HEK293 (cell line): ENCODE measurements around the gene CYB5R3.

ENCODE experiments used
- FEZF1 ChIP-seq: fragments of 450-650 bp; formaldehyde crosslinking; IDR thresholded peaks from 2 replicates; pipeline ENCODE4 v1.5.1; 2016; ENCODE audit warnings: missing biosample characterization, missing genetic modification characterization
- GFI1B ChIP-seq: fragments of 450-650 bp; formaldehyde crosslinking; IDR thresholded peaks from 2 replicates; pipeline ENCODE4 v1.5.1; 2016; ENCODE audit warnings: missing biosample characterization, missing genetic modification characterization
- GLI4 ChIP-seq: fragments of 450-650 bp; formaldehyde crosslinking; IDR thresholded peaks from 2 replicates; pipeline ENCODE4 v1.5.1; 2016; ENCODE audit warnings: missing biosample characterization, missing genetic modification characterization
- GLIS1 ChIP-seq: fragments of 450-650 bp; formaldehyde crosslinking; IDR thresholded peaks from 2 replicates; pipeline ENCODE4 v1.5.1; 2016; ENCODE audit warnings: missing biosample characterization, missing genetic modification characterization
- MYNN ChIP-seq: fragments of 450-650 bp; formaldehyde crosslinking; IDR thresholded peaks from 2 replicates; pipeline ENCODE4 v1.5.1; 2016; ENCODE audit warnings: missing biosample characterization, missing genetic modification characterization, borderline replicate concordance
- TRIM28 ChIP-seq: IDR thresholded peaks from 2 replicates; pipeline ENCODE4 v1.6.1; 2011; ENCODE audit warnings: low read length, control low read depth, borderline replicate concordance
- YY1 ChIP-seq: fragments of 450-650 bp; formaldehyde crosslinking; IDR thresholded peaks from 2 replicates; pipeline ENCODE4 v1.5.1; 2018; ENCODE audit warnings: missing biosample characterization, missing genetic modification characterization
- ZBTB1 ChIP-seq: fragments of 450-650 bp; formaldehyde crosslinking; IDR thresholded peaks from 2 replicates; pipeline ENCODE4 v1.5.1; 2016; ENCODE audit warnings: missing biosample characterization, missing genetic modification characterization
- ZBTB48 ChIP-seq: fragments of 450-650 bp; formaldehyde crosslinking; IDR thresholded peaks from 2 replicates; pipeline ENCODE4 v1.5.1; 2016; ENCODE audit warnings: missing biosample characterization, missing genetic modification characterization
- ZNF10 ChIP-seq: fragments of 450-650 bp; formaldehyde crosslinking; IDR thresholded peaks from 2 replicates; pipeline ENCODE4 v1.5.1; 2017; ENCODE audit warnings: missing biosample characterization, missing genetic modification characterization
- ZNF121 ChIP-seq: fragments of 450-650 bp; formaldehyde crosslinking; IDR thresholded peaks from 2 replicates; pipeline ENCODE4 v1.5.1; 2016; ENCODE audit warnings: missing biosample characterization, missing genetic modification characterization
- ZNF133 ChIP-seq: fragments of 450-650 bp; formaldehyde crosslinking; IDR thresholded peaks from 2 replicates; pipeline ENCODE4 v1.5.1; 2016; ENCODE audit warnings: missing biosample characterization, missing genetic modification characterization
- ZNF157 ChIP-seq: fragments of 450-650 bp; formaldehyde crosslinking; IDR thresholded peaks from 2 replicates; pipeline ENCODE4 v1.5.1; 2016; ENCODE audit warnings: missing biosample characterization, missing genetic modification characterization
- ZNF2 ChIP-seq: fragments of 450-650 bp; formaldehyde crosslinking; IDR thresholded peaks from 2 replicates; pipeline ENCODE4 v1.5.1; 2016; ENCODE audit warnings: missing biosample characterization, missing genetic modification characterization
- ZNF292 ChIP-seq: fragments of 450-650 bp; formaldehyde crosslinking; IDR thresholded peaks from 2 replicates; pipeline ENCODE4 v1.5.1; 2016; ENCODE audit warnings: low read depth, missing biosample characterization, missing genetic modification characterization, borderline replicate concordance
- ZNF404 ChIP-seq: fragments of 450-650 bp; formaldehyde crosslinking; IDR thresholded peaks from 2 replicates; pipeline ENCODE4 v1.5.1; 2017; ENCODE audit warnings: missing biosample characterization, missing genetic modification characterization
- ZNF416 ChIP-seq: fragments of 450-650 bp; formaldehyde crosslinking; IDR thresholded peaks from 2 replicates; pipeline ENCODE4 v1.5.1; 2016; ENCODE audit warnings: missing biosample characterization, missing genetic modification characterization
- ZNF548 ChIP-seq: fragments of 450-650 bp; formaldehyde crosslinking; IDR thresholded peaks from 2 replicates; pipeline ENCODE4 v1.5.1; 2016; ENCODE audit warnings: missing biosample characterization, missing genetic modification characterization
- ZNF549 ChIP-seq: fragments of 450-650 bp; IDR thresholded peaks from 2 replicates; pipeline ENCODE4 v1.5.1; 2018; ENCODE audit warnings: missing biosample characterization, missing genetic modification characterization, mild to moderate bottlenecking, inconsistent platforms, moderate library complexity
- ZNF558 ChIP-seq: fragments of 450-650 bp; formaldehyde crosslinking; IDR thresholded peaks from 2 replicates; pipeline ENCODE4 v1.5.1; 2016; ENCODE audit warnings: missing biosample characterization, missing genetic modification characterization
- ZNF561 ChIP-seq: fragments of 450-650 bp; IDR thresholded peaks from 2 replicates; pipeline ENCODE4 v1.5.1; 2018; ENCODE audit warnings: missing biosample characterization, missing genetic modification characterization, borderline replicate concordance
- ZNF610 ChIP-seq: fragments of 450-650 bp; formaldehyde crosslinking; IDR thresholded peaks from 2 replicates; pipeline ENCODE4 v1.5.1; 2016; ENCODE audit warnings: missing biosample characterization, missing genetic modification characterization, borderline replicate concordance
- ZNF660 ChIP-seq: fragments of 450-650 bp; IDR thresholded peaks from 2 replicates; pipeline ENCODE4 v1.5.1; 2018; ENCODE audit warnings: missing biosample characterization, mild to moderate bottlenecking, missing genetic modification characterization
- ZNF677 ChIP-seq: fragments of 450-650 bp; IDR thresholded peaks from 2 replicates; pipeline ENCODE4 v1.5.0; 2018; ENCODE audit warnings: missing biosample characterization, mild to moderate bottlenecking, missing genetic modification characterization, moderate library complexity
- ZNF701 ChIP-seq: fragments of 450-650 bp; formaldehyde crosslinking; IDR thresholded peaks from 2 replicates; pipeline ENCODE4 v1.5.1; 2016; ENCODE audit warnings: missing biosample characterization, missing genetic modification characterization
- ZNF747 ChIP-seq: fragments of 450-650 bp; formaldehyde crosslinking; IDR thresholded peaks from 2 replicates; pipeline ENCODE4 v1.5.1; 2016; ENCODE audit warnings: missing biosample characterization, missing genetic modification characterization
- TF ChIP-seq, protein P1 (sequence below): fragments of 450-650 bp; formaldehyde crosslinking; IDR thresholded peaks from 2 replicates; pipeline ENCODE4 v1.5.1; 2017; ENCODE audit warnings: missing biosample characterization, missing genetic modification characterization
- TF ChIP-seq, protein P2 (sequence below): fragments of 450-650 bp; formaldehyde crosslinking; IDR thresholded peaks from 2 replicates; pipeline ENCODE4 v1.5.1; 2016; ENCODE audit warnings: missing biosample characterization, missing genetic modification characterization
- TF ChIP-seq, protein P3 (sequence below): fragments of 450-650 bp; formaldehyde crosslinking; IDR thresholded peaks from 2 replicates; pipeline ENCODE4 v1.5.1; 2016; ENCODE audit warnings: missing biosample characterization, missing genetic modification characterization
- TF ChIP-seq, protein P4 (sequence below): sonication (generic); formaldehyde crosslinking; IDR thresholded peaks from 2 replicates; pipeline ENCODE4 v1.8.1; 2022; ENCODE audit warnings: mild to moderate bottlenecking, moderate library complexity, missing genetic modification reagents
- TF ChIP-seq, protein P5 (sequence below): fragments of 450-650 bp; formaldehyde crosslinking; IDR thresholded peaks from 2 replicates; pipeline ENCODE4 v1.5.1; 2017; ENCODE audit warnings: missing biosample characterization, missing genetic modification characterization

The CYB5R3 gene

DNA sequence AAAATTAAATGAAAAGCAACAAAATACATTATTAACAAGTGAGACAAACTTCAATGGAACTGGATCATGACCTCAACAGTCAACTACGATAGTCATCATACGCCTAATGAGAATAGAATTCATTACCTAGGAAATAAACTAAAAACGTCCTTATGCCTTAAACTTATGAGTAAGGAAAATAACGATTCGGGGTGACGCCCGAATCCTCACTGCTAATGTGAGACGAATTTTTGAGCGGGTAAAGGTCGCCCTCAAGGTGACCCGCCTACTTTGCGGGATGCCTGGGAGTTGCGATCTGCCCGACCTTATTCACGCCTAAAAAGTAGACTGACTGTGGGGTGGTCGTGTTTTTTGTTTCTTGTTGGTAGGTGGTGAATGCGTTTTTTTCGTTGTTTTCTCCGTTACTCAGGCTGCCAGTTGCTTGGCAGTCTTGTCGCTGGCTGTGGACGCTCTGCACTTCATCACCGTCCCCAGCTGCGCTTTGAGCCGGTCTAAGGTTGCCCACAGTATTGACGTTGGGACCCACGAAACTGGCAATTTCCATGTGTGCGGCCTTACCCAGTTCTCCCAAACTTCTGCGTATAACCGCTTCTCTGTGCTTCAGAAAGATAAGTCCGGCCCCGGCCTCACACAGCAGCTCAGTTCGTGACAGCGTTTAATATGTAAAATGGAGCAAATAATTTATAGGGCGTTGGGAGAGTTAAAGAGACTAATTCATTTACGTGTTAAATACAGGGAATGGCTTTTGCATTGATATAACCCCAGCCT, 33.9 kb downstream of the CYB5R3 start (continued):
- peak; percentile 79 for TF ChIP-seq ZNF610 (tag by site-specific recombination)
- TF ChIP-seq ZNF292 (tag by site-specific recombination): no peak
- 0 out of 2 replicates have a peak, but pooled peaks have one; percentile 33 for TF ChIP-seq ZNF660 (tag by site-specific recombination)
- no peak for TF ChIP-seq MYNN (tag by site-specific recombination)
- peak; percentile 64; the same call in 1 of the 2 replicates for TF ChIP-seq ZNF561 (tag by site-specific recombination)
- TF ChIP-seq, protein P1, sequence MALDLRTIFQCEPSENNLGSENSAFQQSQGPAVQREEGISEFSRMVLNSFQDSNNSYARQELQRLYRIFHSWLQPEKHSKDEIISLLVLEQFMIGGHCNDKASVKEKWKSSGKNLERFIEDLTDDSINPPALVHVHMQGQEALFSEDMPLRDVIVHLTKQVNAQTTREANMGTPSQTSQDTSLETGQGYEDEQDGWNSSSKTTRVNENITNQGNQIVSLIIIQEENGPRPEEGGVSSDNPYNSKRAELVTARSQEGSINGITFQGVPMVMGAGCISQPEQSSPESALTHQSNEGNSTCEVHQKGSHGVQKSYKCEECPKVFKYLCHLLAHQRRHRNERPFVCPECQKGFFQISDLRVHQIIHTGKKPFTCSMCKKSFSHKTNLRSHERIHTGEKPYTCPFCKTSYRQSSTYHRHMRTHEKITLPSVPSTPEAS (tag by site-specific recombination): no peak
- TF ChIP-seq, protein P2, sequence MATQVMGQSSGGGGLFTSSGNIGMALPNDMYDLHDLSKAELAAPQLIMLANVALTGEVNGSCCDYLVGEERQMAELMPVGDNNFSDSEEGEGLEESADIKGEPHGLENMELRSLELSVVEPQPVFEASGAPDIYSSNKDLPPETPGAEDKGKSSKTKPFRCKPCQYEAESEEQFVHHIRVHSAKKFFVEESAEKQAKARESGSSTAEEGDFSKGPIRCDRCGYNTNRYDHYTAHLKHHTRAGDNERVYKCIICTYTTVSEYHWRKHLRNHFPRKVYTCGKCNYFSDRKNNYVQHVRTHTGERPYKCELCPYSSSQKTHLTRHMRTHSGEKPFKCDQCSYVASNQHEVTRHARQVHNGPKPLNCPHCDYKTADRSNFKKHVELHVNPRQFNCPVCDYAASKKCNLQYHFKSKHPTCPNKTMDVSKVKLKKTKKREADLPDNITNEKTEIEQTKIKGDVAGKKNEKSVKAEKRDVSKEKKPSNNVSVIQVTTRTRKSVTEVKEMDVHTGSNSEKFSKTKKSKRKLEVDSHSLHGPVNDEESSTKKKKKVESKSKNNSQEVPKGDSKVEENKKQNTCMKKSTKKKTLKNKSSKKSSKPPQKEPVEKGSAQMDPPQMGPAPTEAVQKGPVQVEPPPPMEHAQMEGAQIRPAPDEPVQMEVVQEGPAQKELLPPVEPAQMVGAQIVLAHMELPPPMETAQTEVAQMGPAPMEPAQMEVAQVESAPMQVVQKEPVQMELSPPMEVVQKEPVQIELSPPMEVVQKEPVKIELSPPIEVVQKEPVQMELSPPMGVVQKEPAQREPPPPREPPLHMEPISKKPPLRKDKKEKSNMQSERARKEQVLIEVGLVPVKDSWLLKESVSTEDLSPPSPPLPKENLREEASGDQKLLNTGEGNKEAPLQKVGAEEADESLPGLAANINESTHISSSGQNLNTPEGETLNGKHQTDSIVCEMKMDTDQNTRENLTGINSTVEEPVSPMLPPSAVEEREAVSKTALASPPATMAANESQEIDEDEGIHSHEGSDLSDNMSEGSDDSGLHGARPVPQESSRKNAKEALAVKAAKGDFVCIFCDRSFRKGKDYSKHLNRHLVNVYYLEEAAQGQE (tag by site-specific recombination): peak; percentile 53
- TF ChIP-seq, protein P3, sequence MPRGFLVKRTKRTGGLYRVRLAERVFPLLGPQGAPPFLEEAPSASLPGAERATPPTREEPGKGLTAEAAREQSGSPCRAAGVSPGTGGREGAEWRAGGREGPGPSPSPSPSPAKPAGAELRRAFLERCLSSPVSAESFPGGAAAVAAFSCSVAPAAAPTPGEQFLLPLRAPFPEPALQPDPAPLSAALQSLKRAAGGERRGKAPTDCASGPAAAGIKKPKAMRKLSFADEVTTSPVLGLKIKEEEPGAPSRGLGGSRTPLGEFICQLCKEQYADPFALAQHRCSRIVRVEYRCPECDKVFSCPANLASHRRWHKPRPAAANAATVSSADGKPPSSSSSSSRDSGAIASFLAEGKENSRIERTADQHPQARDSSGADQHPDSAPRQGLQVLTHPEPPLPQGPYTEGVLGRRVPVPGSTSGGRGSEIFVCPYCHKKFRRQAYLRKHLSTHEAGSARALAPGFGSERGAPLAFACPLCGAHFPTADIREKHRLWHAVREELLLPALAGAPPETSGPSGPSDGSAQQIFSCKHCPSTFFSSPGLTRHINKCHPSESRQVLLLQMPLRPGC (tag by site-specific recombination): no peak; the same call in 1 of the 2 replicates
- peak; percentile 48 for TF ChIP-seq GLIS1 (tag by site-specific recombination)
- no peak for TF ChIP-seq ZNF157 (tag by site-specific recombination)
- no peak for TF ChIP-seq ZNF549 (tag by site-specific recombination)
- TF ChIP-seq ZNF416 (tag by site-specific recombination): no peak
- TF ChIP-seq ZBTB1 (tag by site-specific recombination): peak; percentile 77; the same call in 1 of the 2 replicates
- no peak for TF ChIP-seq ZNF747 (tag by site-specific recombination)
- peak; percentile 49; the same call in 1 of the 2 replicates for TF ChIP-seq ZNF558 (tag by site-specific recombination)
- TF ChIP-seq, protein P4, sequence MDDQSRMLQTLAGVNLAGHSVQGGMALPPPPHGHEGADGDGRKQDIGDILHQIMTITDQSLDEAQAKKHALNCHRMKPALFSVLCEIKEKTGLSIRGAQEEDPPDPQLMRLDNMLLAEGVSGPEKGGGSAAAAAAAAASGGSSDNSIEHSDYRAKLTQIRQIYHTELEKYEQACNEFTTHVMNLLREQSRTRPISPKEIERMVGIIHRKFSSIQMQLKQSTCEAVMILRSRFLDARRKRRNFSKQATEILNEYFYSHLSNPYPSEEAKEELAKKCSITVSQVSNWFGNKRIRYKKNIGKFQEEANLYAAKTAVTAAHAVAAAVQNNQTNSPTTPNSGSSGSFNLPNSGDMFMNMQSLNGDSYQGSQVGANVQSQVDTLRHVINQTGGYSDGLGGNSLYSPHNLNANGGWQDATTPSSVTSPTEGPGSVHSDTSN (CRISPR knock-in tag): no peak
- TF ChIP-seq TRIM28: peak; percentile 90; the same call in 1 of the 2 replicates
- peak; percentile 24; the same call in 1 of the 2 replicates for TF ChIP-seq ZNF121 (tag by site-specific recombination)
- TF ChIP-seq ZBTB48 (tag by site-specific recombination): peak; percentile 99
- TF ChIP-seq, protein P5, sequence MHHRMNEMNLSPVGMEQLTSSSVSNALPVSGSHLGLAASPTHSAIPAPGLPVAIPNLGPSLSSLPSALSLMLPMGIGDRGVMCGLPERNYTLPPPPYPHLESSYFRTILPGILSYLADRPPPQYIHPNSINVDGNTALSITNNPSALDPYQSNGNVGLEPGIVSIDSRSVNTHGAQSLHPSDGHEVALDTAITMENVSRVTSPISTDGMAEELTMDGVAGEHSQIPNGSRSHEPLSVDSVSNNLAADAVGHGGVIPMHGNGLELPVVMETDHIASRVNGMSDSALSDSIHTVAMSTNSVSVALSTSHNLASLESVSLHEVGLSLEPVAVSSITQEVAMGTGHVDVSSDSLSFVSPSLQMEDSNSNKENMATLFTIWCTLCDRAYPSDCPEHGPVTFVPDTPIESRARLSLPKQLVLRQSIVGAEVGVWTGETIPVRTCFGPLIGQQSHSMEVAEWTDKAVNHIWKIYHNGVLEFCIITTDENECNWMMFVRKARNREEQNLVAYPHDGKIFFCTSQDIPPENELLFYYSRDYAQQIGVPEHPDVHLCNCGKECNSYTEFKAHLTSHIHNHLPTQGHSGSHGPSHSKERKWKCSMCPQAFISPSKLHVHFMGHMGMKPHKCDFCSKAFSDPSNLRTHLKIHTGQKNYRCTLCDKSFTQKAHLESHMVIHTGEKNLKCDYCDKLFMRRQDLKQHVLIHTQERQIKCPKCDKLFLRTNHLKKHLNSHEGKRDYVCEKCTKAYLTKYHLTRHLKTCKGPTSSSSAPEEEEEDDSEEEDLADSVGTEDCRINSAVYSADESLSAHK: peak; percentile 99
- peak; percentile 60; the same call in 1 of the 2 replicates for TF ChIP-seq YY1 (tag by site-specific recombination)
- TF ChIP-seq ZNF2 (tag by site-specific recombination): peak; percentile 92
- TF ChIP-seq ZNF133 (tag by site-specific recombination): no peak
- 0 out of 2 replicates have a peak, but pooled peaks have one; percentile 64 for TF ChIP-seq GFI1B (tag by site-specific recombination)
- TF ChIP-seq FEZF1 (tag by site-specific recombination): no peak
- no peak for TF ChIP-seq ZNF10
- TF ChIP-seq ZNF677: no peak
- no peak for TF ChIP-seq ZNF404 (tag by site-specific recombination)
- peak; percentile 80; the same call in 1 of the 2 replicates for TF ChIP-seq GLI4 (tag by site-specific recombination)
- TF ChIP-seq ZNF548 (tag by site-specific recombination): no peak
- no peak for TF ChIP-seq ZNF701 (tag by site-specific recombination)
